ENCODE data around the gene SPDYE1. TPM values are rescaled to one million over a fixed set of nuclear protein-coding genes. Genes with fewer than 3 reads are reported as not detected.
"Not testable (repeated sequence)": the region's sequence is repeated elsewhere in the genome, so short reads cannot be mapped to it uniquely, and the experiment has no call there.

The SPDYE1 gene
- total and polyA plus RNA-seq, 11 donors: 0.13 TPM; not detected in 10

GRCh38 chr7:44040493-44040891 lies 42.8 kb downstream of the SPDYE1 start:
- peak in 1 of 5 donors; percentile 66 for DNase-seq
- WGBS, 4 donors: 1 to 4% methylated on average over 44 to 46 of the region's 46 CpGs; no CpG with 5 or more reads in 2 of the 4 donors
- Histone ChIP-seq H3K4me3 (peak overlapping the region; percentile 6 to 50 (median 38)), H3K4me1 (peaks cover 0 to 26% (median 12%) of the 10 kb centered on the region in 12 donors), H3K27ac (peak overlapping the region in 3 of 12 donors; percentile 18 to 60 (median 39))
- intact Hi-C loops (cut with DNase I); H3K9me3 ChIP-seq; H3K36me3 ChIP-seq; H3K27me3 ChIP-seq: not testable (repeated sequence)
- ATAC-seq: peak in 2 of 4 donors; percentile 11 to 15
- TF ChIP-seq, protein P1, sequence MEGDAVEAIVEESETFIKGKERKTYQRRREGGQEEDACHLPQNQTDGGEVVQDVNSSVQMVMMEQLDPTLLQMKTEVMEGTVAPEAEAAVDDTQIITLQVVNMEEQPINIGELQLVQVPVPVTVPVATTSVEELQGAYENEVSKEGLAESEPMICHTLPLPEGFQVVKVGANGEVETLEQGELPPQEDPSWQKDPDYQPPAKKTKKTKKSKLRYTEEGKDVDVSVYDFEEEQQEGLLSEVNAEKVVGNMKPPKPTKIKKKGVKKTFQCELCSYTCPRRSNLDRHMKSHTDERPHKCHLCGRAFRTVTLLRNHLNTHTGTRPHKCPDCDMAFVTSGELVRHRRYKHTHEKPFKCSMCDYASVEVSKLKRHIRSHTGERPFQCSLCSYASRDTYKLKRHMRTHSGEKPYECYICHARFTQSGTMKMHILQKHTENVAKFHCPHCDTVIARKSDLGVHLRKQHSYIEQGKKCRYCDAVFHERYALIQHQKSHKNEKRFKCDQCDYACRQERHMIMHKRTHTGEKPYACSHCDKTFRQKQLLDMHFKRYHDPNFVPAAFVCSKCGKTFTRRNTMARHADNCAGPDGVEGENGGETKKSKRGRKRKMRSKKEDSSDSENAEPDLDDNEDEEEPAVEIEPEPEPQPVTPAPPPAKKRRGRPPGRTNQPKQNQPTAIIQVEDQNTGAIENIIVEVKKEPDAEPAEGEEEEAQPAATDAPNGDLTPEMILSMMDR (IDR thresholded peaks at IDR 0.05): peak in 6 of 12 donors; percentile 19 to 37 (median 26)

DNA sequence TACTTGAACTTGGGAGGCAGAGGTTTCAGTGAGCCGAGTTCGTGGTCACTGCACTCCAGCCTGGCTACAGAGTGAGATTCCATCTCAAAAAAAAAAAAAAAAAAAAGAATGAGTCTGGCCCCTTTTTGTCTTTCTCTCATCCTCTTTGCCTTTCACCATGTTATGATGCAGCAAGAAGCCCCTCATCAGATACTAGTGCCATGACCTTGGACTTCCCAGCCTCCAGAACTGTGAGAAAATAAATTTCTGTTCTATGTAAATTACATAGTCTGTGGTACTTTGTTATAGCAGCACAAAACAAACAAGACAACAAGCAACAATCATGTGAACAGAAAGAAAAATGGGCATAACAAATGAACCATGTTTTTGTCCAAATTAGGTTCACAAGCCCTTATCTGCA lies 44.5 kb downstream of the SPDYE1 start:
- no peak for TF ChIP-seq POLR2A (IDR thresholded peaks at IDR 0.05)
- TF ChIP-seq, protein P1 (IDR thresholded peaks at IDR 0.05): no peak
- Histone ChIP-seq H3K4me1 (peaks cover 0 to 40% (median 24%) of the 10 kb centered on the region in 12 donors), H3K4me3 (no peak overlapping the region), H3K9me3 (no peaks in the 10 kb centered on the region), H3K27me3 (no peaks in the 10 kb centered on the region), H3K27ac (no peak overlapping the region), H3K36me3 (peaks cover 0 to 15% (median 6%) of the 10 kb centered on the region in 9 donors)
- no peak for ATAC-seq
- no peak for DNase-seq
- 88 to 100% (median 95%) methylated on average over 2 of the region's 2 CpGs for WGBS, 4 donors
- intact Hi-C loops (cut with DNase I): no loop called here

DNA sequence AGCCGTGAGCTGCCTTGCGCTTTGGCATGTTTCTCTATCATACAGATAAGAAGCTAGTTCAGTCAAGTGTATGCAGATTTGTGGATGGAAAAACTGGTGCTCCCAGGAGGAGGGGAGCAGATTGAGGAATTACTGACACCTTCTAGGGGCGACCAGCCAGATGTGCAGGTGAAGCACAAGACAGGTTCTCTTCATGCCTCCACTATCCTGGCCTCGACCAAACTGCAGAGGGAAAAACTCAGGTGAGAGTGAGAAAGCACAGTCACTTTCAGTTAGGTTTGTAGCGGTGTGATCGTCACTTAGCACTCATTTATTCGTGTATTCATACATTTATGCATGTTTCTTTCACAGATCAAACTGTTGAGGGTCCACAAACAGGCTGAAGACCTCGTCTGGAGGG lies 46.2 kb downstream of the SPDYE1 start:
- 5 to 31% (median 11%) methylated on average over 8 of the region's 8 CpGs for WGBS, 4 donors
- DNase-seq (no peak), ATAC-seq (no peak)
- Histone ChIP-seq H3K9me3 (no peaks in the 10 kb centered on the region), H3K27ac (peak overlapping the region; percentile 69 to 98 (median 92)), H3K27me3 (no peaks in the 10 kb centered on the region), H3K4me3 (peak overlapping the region; percentile 56 to 99 (median 90)), H3K4me1 (peaks cover 0 to 47% (median 26%) of the 10 kb centered on the region in 12 donors), H3K36me3 (peaks cover 0 to 25% (median 6%) of the 10 kb centered on the region in 9 donors)
- intact Hi-C loops (cut with DNase I): loop anchor here in 2 of 10 donors (2.0 kb wide), 2 partner anchors 35 to 39 kb away; partner anchors contain the start of gene POLM (in 1 of the 2)
- TF ChIP-seq POLR2A (IDR thresholded peaks at IDR 0.05): no peak
- TF ChIP-seq, protein P1 (IDR thresholded peaks at IDR 0.05): no peak

DNA sequence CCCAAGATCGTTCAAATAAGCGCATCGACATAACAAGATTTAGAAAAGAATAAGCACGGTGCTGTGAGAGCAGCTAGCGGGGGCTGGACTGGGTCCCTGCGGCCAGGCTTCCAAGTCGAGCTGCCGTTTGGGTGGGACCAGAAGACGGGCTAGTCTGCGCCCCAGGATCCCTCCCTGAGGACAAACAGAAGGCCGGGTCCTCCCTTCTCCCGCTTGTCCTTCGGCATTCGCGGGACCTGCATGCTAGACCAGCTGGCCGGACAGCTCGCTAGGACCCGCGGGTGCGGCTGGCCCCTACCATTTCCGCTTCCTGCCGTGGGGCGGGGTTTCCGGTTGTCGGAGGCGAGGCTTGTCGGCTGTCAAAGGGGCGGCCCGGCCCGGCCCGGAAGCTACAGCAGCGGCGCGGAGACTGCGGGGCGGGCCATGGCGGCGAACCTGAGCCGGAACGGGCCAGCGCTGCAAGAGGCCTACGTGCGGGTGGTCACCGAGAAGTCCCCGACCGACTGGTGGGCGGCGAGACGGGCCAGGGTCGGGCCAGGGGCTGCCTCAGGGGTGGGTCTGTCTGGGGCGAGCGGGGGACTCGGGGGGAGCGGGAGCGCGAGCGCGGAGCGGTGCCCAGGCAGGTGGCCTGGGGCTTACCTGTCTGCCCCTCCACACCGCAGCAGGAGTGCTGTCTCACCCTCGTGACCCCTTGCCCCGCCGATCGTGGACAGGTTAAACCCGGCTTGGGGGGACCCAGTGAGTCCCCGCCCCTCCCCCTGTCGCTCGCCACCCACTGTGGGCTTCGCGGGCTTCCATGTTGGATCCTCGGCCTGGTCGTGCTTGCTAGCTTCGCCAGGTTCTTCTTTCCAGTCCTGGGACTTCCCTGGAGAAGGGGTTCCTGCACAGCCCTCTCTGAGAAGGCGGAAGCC lies 46.9 kb downstream of the SPDYE1 start, which contains the start of gene DBNL:
Gene DBNL (plus strand): TSS at position 388 of the 911 bp plus-strand sequence. CDS start 36 bp downstream, at position 424.
- intact Hi-C loops (cut with DNase I): loop anchor here in 3 of 10 donors (2.0 to 5.0 kb wide), 3 partner anchors 34 to 38 kb away; partner anchors contain the start of gene POLM (in 2 of the 3)
- H3K9me3 ChIP-seq: no peaks in the 10 kb centered on the region
- H3K27ac ChIP-seq: peak within 1 kb of the TSS; percentile 69 to 98 (median 92)
- no peaks in the 10 kb centered on the region for H3K27me3 ChIP-seq
- peaks cover 0 to 50% (median 26%) of the 10 kb centered on the region in 12 donors for H3K4me1 ChIP-seq
- H3K4me3 ChIP-seq: peak within 1 kb of the TSS; percentile 56 to 99 (median 90)
- DNase-seq (peak; percentile 96 to 98 (median 98)), ATAC-seq (peak; percentile 88 to 95 (median 94))
- peaks cover 0 to 32% (median 7%) of the 10 kb centered on the region in 9 donors for H3K36me3 ChIP-seq
- 0 to 1% (median 0%) methylated on average over 33 to 74 of the region's 74 CpGs for WGBS, 4 donors
- peak in 1 of 2 donors; percentile 89 for TF ChIP-seq POLR2A (IDR thresholded peaks at IDR 0.05)
- TF ChIP-seq, protein P1 (IDR thresholded peaks at IDR 0.05): no peak
